HG02840 (cell line): Measurements from ENCODE around the gene BCL2L13.

ENCODE experiments used
- ATAC-seq: cut with Tn5 transposase; IDR thresholded peaks from one replicate; pipeline ENCODE4 v1.9.1; 2021; ENCODE audit warnings: mild to moderate bottlenecking, moderate library complexity, moderate number of reproducible peaks; ENCODE audit not compliant: unreplicated experiment, low FRiP score

Gene BCL2L13

GRCh38 chr22:17638432-17639246 lies at the start of gene BCL2L13:
BCL2L13 (plus strand) TSS chr22:17638757; CDS start chr22:17655712, 16,955 bp downstream.
- ATAC-seq, result peak; percentile 92

GRCh38 chr22:17589810-17590375 lies 48.7 kb upstream of the BCL2L13 start:
- ATAC-seq, result no peak

- ATAC-seq, result no peak
Measured at GRCh38 chr22:17590586-17590985, 48.0 kb upstream of the BCL2L13 start.

GRCh38 chr22:17592201-17592600 lies 46.4 kb upstream of the BCL2L13 start:
- ATAC-seq, result no peak

- no peak for ATAC-seq
Measured at GRCh38 chr22:17596226-17596625, 42.3 kb upstream of the BCL2L13 start.

- no peak for ATAC-seq
Measured at GRCh38 chr22:17597217-17597616, 41.3 kb upstream of the BCL2L13 start.

GRCh38 chr22:17598318-17598717 lies 40.2 kb upstream of the BCL2L13 start:
- no peak for ATAC-seq

- ATAC-seq, result no peak
Measured at GRCh38 chr22:17601031-17601430, 37.5 kb upstream of the BCL2L13 start.

GRCh38 chr22:17603668-17604067 lies 34.9 kb upstream of the BCL2L13 start:
- ATAC-seq, result no peak

GRCh38 chr22:17606496-17606895 lies 32.1 kb upstream of the BCL2L13 start:
- ATAC-seq, result no peak

- no peak for ATAC-seq
Measured at GRCh38 chr22:17607891-17608521, 30.6 kb upstream of the BCL2L13 start.

- no peak for ATAC-seq
Measured at GRCh38 chr22:17612057-17612456, 26.5 kb upstream of the BCL2L13 start.

GRCh38 chr22:17613280-17613679 lies 25.3 kb upstream of the BCL2L13 start:
- no peak for ATAC-seq

- no peak for ATAC-seq
Measured at GRCh38 chr22:17627961-17628405, 10.6 kb upstream of the BCL2L13 start.

- peak; percentile 99 for ATAC-seq
Measured at GRCh38 chr22:17628406-17629172, 10.0 kb upstream of the BCL2L13 start, which contains the start of gene ATP6V1E1. ATP6V1E1 (minus strand) TSS chr22:17628749; CDS start chr22:17628635, 114 bp downstream.

GRCh38 chr22:17629173-17629489 lies 9.4 kb upstream of the BCL2L13 start:
- no peak for ATAC-seq

GRCh38 chr22:17629641-17630040 lies 8.9 kb upstream of the BCL2L13 start:
- ATAC-seq, result no peak

GRCh38 chr22:17631076-17631565 lies 7.4 kb upstream of the BCL2L13 start:
- no peak for ATAC-seq

GRCh38 chr22:17633217-17633997 lies 5.2 kb upstream of the BCL2L13 start:
- ATAC-seq, result no peak

- ATAC-seq, result no peak
Measured at GRCh38 chr22:17633998-17634323, 4.6 kb upstream of the BCL2L13 start.
